ENCODE measurements around the gene KATNAL1. TPM values are rescaled to one million over a fixed set of nuclear protein-coding genes. Genes with fewer than 3 reads are reported as not detected.
"Not testable (repeated sequence)": the region's sequence is repeated elsewhere in the genome, so short reads cannot be mapped to it uniquely, and the experiment has no call there.

Gene KATNAL1
- total RNA-seq, 3 donors from 2014 or later = 3.4 to 45.5 (median 5.8) TPM

GRCh38 chr13:30290812-30291436 lies 16.4 kb downstream of the KATNAL1 start:
- no peaks in the 10 kb centered on the region for H3K36me3 ChIP-seq (ENCODE audit: low read depth)
- no peak overlapping the region for H3K4me3 ChIP-seq
- no peaks in the 10 kb centered on the region for H3K4me1 ChIP-seq (ENCODE audit: low read depth)
- ATAC-seq (no peak), DNase-seq (no peak)
- intact Hi-C loops (cut with DNase I, micrococcal nuclease) = no loop called here
- TF ChIP-seq CTCF (IDR thresholded peaks at IDR 0.05) = no peak
- H3K9me3 ChIP-seq = no peaks in the 10 kb centered on the region

DNA sequence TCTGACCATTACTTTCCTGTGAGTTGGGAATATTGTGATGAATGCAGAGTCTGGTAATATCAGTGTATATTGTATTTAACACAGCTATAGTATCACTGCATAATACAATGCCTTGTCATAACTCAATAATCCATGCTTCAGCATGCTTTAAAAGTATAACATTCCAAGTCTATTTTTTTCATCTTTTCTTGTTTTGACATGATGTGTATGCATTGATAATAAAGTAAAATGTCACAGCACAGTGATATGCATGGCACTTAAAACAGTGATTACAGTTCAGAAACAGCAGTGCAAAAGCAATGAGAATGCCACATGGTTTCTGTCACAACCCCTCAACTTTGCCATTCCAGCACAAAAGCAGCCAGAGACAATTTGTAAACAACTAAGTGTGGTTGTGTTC lies 17.8 kb downstream of the KATNAL1 start:
- no peak for DNase-seq
- no peak for TF ChIP-seq CTCF (IDR thresholded peaks at IDR 0.05)
- no peak for ATAC-seq
- no peaks in the 10 kb centered on the region for H3K9me3 ChIP-seq
- no peaks in the 10 kb centered on the region for H3K36me3 ChIP-seq (ENCODE audit: low read depth)
- no peak overlapping the region for H3K4me3 ChIP-seq
- H3K4me1 ChIP-seq (ENCODE audit: low read depth) = no peaks in the 10 kb centered on the region
- intact Hi-C loops (cut with DNase I, micrococcal nuclease) = no loop called here

DNA sequence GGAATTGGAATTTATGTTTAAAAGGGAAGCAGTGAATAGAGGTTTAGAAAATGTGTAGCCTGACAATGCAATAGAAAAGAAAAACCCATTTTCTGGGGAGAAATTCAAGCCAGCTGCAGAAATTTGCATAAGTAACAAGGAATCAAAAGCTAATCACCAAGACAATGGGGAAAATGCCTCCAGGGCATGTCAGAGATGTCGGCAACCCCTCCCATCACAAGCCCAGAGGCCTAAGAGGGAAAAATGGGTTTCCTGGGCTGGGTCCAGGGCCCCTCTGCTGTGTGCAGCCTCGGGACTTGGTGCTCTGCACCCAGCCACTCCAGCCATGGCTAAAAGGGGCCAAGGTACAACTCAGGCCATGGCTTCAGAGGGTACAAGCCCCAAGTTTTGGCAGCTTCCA lies 21.3 kb downstream of the KATNAL1 start:
- intact Hi-C loops (cut with DNase I, micrococcal nuclease) = not testable (repeated sequence)

DNA sequence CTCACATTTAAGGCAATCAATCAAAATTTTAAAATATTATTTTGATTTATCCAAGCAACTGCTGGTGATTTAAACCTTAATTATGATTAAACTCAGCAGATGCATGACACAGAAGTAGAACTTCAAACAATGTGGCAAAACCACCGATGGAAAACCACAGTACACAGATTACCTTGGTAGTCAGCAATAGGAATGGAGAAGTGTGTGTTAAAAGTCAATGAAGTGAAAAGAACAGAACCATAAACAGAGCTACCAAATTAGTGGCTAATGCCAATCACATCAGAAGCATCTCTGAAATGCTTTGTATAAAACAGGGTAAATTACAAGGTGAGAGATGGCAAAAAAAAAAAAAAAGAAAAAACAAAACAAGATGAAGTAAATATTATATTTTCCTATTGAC lies 31.2 kb downstream of the KATNAL1 start:
- no peak for ATAC-seq
- no peak for TF ChIP-seq CTCF (IDR thresholded peaks at IDR 0.05)
- no peaks in the 10 kb centered on the region for H3K36me3 ChIP-seq (ENCODE audit: low read depth)
- no peaks in the 10 kb centered on the region for H3K4me1 ChIP-seq (ENCODE audit: low read depth)
- H3K9me3 ChIP-seq = no peaks in the 10 kb centered on the region
- H3K4me3 ChIP-seq = no peak overlapping the region
- intact Hi-C loops (cut with DNase I, micrococcal nuclease) = no loop called here
- no peak for DNase-seq

More for the DNA sequence above, 21.3 kb downstream of the KATNAL1 start:
- not testable (repeated sequence) for H3K9me3 ChIP-seq; H3K4me1 ChIP-seq (ENCODE audit: low read depth); DNase-seq; H3K36me3 ChIP-seq (ENCODE audit: low read depth); H3K4me3 ChIP-seq; ATAC-seq

DNA sequence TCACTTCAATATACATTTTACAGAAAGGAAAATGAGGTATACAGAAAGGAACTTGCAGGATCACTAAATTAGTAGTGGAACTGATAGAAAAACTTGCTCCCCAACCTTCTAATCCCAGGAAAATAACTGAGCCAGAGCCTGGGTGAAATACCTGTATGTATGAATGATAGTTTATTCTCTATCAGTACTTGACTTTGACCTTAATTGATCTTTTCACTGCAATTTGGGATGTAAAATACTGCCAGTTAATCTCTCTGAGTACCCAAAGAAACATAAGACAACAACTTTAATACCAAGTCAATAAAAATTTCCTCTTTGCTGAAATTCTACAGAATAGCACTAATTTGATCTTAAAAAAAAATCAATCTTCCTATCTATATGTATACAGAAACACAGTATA lies 33.3 kb downstream of the KATNAL1 start:
- intact Hi-C loops (cut with DNase I, micrococcal nuclease) = no loop called here
- Histone ChIP-seq H3K9me3 (no peaks in the 10 kb centered on the region), H3K4me3 (no peak overlapping the region), H3K4me1 (ENCODE audit: low read depth) (no peaks in the 10 kb centered on the region), H3K36me3 (ENCODE audit: low read depth) (no peaks in the 10 kb centered on the region)
- ATAC-seq = no peak
- no peak for DNase-seq
- TF ChIP-seq CTCF (IDR thresholded peaks at IDR 0.05) = no peak

DNA sequence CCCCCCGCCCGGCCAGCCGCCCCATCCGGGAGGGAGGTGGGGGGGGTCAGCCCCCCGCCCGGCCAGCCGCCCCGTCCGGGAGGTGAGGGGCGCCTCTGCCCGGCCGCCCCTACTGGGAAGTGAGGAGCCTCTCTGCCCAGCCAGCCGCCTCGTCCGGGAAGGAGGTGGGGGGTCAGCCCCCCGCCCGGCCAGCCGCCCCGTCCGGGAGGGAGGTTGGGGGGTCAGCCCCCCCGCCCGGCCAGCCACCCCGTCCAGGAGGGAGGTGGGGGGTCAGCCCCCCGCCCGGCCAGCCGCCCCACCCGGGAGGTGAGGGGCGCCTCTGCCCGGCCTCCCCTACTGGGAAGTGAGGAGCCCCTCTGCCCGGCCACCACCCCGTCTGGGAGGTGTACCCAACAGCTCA lies 37.3 kb downstream of the KATNAL1 start:
- H3K4me1 ChIP-seq (ENCODE audit: low read depth); ATAC-seq; H3K9me3 ChIP-seq; H3K36me3 ChIP-seq (ENCODE audit: low read depth); H3K4me3 ChIP-seq; intact Hi-C loops (cut with DNase I, micrococcal nuclease); DNase-seq: not testable (repeated sequence)

DNA sequence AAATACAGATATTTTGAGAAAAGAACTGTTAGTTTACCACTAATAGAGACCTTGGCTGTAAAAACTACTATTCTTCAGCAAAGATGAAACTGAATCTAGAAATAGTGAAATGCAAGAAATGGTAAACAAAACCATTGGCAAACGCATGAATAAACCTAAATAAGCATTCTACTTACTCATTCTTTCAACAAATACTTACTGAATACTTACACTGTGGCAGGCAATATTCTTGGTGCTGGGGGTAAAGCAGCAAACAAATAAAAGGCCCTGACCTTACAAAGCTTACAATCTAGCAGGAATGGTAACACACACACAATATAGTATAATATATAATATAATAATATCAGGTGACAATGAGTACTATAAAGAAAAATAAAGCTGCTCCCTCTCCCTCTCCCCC lies 38.7 kb downstream of the KATNAL1 start:
- intact Hi-C loops (cut with DNase I, micrococcal nuclease) = no loop called here
- Histone ChIP-seq H3K9me3 (no peaks in the 10 kb centered on the region), H3K4me1 (ENCODE audit: low read depth) (no peaks in the 10 kb centered on the region), H3K36me3 (ENCODE audit: low read depth) (no peaks in the 10 kb centered on the region), H3K4me3 (no peak overlapping the region)
- ATAC-seq (no peak), DNase-seq (no peak)
- no peak for TF ChIP-seq CTCF (IDR thresholded peaks at IDR 0.05)
